ENCODE measurements around the gene CCDC134. TPM values are rescaled to one million over a fixed set of nuclear protein-coding genes. Genes with fewer than 3 reads are reported as not detected.

The CCDC134 gene
- total and polyA plus RNA-seq, 9 of the 15 experiments (the other 6 are each of a cell fraction or from before 2014, with no cell fraction given), result 0.56 to 11.9 (median 5.3) TPM

GRCh38 chr22:41830174-41830573 is 29.7 kb downstream of the CCDC134 start:
- DNase-seq (ENCODE audit: extremely low read depth in 1 of 4, low spot score in 3 of 4) (no peak), FAIRE-seq (no peak), ATAC-seq (no peak)
- Histone ChIP-seq H3K4me1 (replicated peaks in 1 of 2; ENCODE audit: control insufficient read depth in 2 of 2, insufficient read depth in 2 of 2, low read length in 2 of 2) (peaks cover 13 to 26% of the 10 kb centered on the region in 2 experiments; a peak in 4 of 5 replicates), H2AFZ (ENCODE audit: low read depth, low read length) (no peak overlapping the region), H3K9ac (ENCODE audit: insufficient read depth in 1 of 2, low read depth in 2 of 2, low read length in 2 of 2) (no peak overlapping the region), H3K4me2 (ENCODE audit: insufficient read depth, low read length) (no peak overlapping the region), H3K4me3 (no peak overlapping the region), H4K20me1 (replicated peaks; ENCODE audit: control insufficient read depth, insufficient read depth, low read length) (no peaks in the 10 kb centered on the region), H3K27ac (ENCODE audit: extremely low read depth, low read depth, low read length) (no peak overlapping the region), H3K9me3 (replicated peaks; ENCODE audit: control insufficient read depth, insufficient read depth, low read depth, low read length) (no peaks in the 10 kb centered on the region; the same call in 1 of the 2 replicates), H3K79me2 (ENCODE audit: control insufficient read depth, insufficient read depth, low read length) (peaks cover 27% of the 10 kb centered on the region), H3K9me1 (ENCODE audit: control insufficient read depth, insufficient read depth, low read length) (no peaks in the 10 kb centered on the region), H3K36me3 (ENCODE audit: control insufficient read depth, insufficient read depth, low read length) (peaks cover 19% of the 10 kb centered on the region; the same call in 2 of the 3 replicates), H3K27me3 (ENCODE audit: control insufficient read depth in 2 of 2, insufficient read depth in 2 of 2, low read length in 2 of 2) (no peaks in the 10 kb centered on the region)
- POLR2A ChIA-PET, result interaction anchor here (1.2 kb wide), 1 partner anchor 16 kb away, joined by 3 read pairs; no protein-coding TSS in a partner anchor
- 100% methylated on average over 3 of the region's 3 CpGs for WGBS (ENCODE audit: insufficient coverage, low coverage, missing lambda C conversion rate)
- CTCF ChIA-PET (ENCODE audit: low intra/inter-chr PET ratio), result no interaction called here
- BruUV-seq (replicated peaks), result no TSS peak
- in situ Hi-C loops (cut with MboI) (no loop called here), intact Hi-C loops (cut with micrococcal nuclease) (no loop called here)
- TF ChIP-seq TCF7L2 (IDR thresholded peaks at IDR 0.05; ENCODE audit: low read depth, low read length) (no peak), ZFP36 (IDR thresholded peaks at IDR 0.05; ENCODE audit: low read depth, low read length, partially characterized antibody) (no peak), BRD9 (IDR thresholded peaks at IDR 0.05; ENCODE audit: low read depth, partially characterized antibody) (no peak), ZNF277 (CRISPR knock-in tag; IDR thresholded peaks at IDR 0.05; ENCODE audit: borderline replicate concordance) (no peak), CREB3L1 (IDR thresholded peaks at IDR 0.05; ENCODE audit: borderline replicate concordance, low read depth) (peak; percentile 80; the same call in 1 of the 2 replicates), PTTG1 (tag; IDR thresholded peaks at IDR 0.05; ENCODE audit: low read depth) (no peak), NR4A1 (CRISPR knock-in tag; IDR thresholded peaks at IDR 0.05) (no peak), NR4A1 (tag; IDR thresholded peaks at IDR 0.05) (no peak), CLOCK (CRISPR knock-in tag; IDR thresholded peaks at IDR 0.05; ENCODE audit: borderline replicate concordance) (no peak), ZNF347 (CRISPR knock-in tag; IDR thresholded peaks at IDR 0.05; ENCODE audit: low read depth) (no peak), SMAD2 (IDR thresholded peaks at IDR 0.05; ENCODE audit: low read depth, low read length) (no peak), ETS1 (conservative IDR thresholded peaks at IDR 0.05; ENCODE audit: control insufficient read depth, low read depth, low read length) (no peak), KHSRP (IDR thresholded peaks at IDR 0.05) (no peak), CREBBP (IDR thresholded peaks at IDR 0.05; ENCODE audit: low read depth, low read length) (no peak), MEF2D (tag; conservative IDR thresholded peaks at IDR 0.05; ENCODE audit: low read depth) (no peak), HMG20B (CRISPR knock-in tag; IDR thresholded peaks at IDR 0.05) (no peak)

Data from K562 (cell line).